ENCODE data around the gene SLCO1A2. TPM values are rescaled to one million over a fixed set of nuclear protein-coding genes. Genes with fewer than 3 reads are reported as not detected.

The SLCO1A2 gene
- total and polyA plus RNA-seq, 12 donors, result 0.06 TPM; not detected in 11

- no peaks in the 10 kb centered on the region for H3K36me3 ChIP-seq (replicated peaks in 1 of 2)
- WGBS, 4 donors, result 55 to 100% (median 88%) methylated on average over 1 of the region's 1 CpG
- H3K4me3 ChIP-seq, result no peak overlapping the region
- H3K27ac ChIP-seq, result no peak overlapping the region
- H3K4me1 ChIP-seq (replicated peaks in 1 of 2), result no peaks in the 10 kb centered on the region
- intact Hi-C loops (cut with DNase I), result no loop called here
- no peaks in the 10 kb centered on the region for H3K27me3 ChIP-seq
- H3K9me3 ChIP-seq (replicated peaks in 1 of 3), result peaks cover 0 to 11% (median 0%) of the 10 kb centered on the region in 3 donors
- DNase-seq, result no peak
- TF ChIP-seq POLR2A (IDR thresholded peaks at IDR 0.05) (no peak), CTCF (IDR thresholded peaks at IDR 0.05) (no peak)
These were observed 29.1 kb downstream of the SLCO1A2 start for GRCh38 chr12:21305661-21306060.

- intact Hi-C loops (cut with DNase I), result no loop called here
- Histone ChIP-seq H3K4me3 (no peak overlapping the region), H3K27ac (no peak overlapping the region), H3K9me3 (replicated peaks in 1 of 3) (no peaks in the 10 kb centered on the region), H3K27me3 (no peaks in the 10 kb centered on the region), H3K4me1 (replicated peaks in 1 of 2) (no peaks in the 10 kb centered on the region), H3K36me3 (replicated peaks in 1 of 2) (no peaks in the 10 kb centered on the region)
- TF ChIP-seq CTCF (IDR thresholded peaks at IDR 0.05), result no peak
- TF ChIP-seq POLR2A (IDR thresholded peaks at IDR 0.05), result no peak
- WGBS, 4 donors, result 88 to 97% (median 92%) methylated on average over 1 of the region's 1 CpG
- no peak for DNase-seq
These were observed 34.1 kb downstream of the SLCO1A2 start for GRCh38 chr12:21300632-21301031.

GRCh38 chr12:21296751-21297406, 37.8 kb downstream of the SLCO1A2 start:
- no peaks in the 10 kb centered on the region for H3K27me3 ChIP-seq
- intact Hi-C loops (cut with DNase I), result no loop called here
- DNase-seq, result peak in 1 of 7 donors; percentile 21
- 60 to 69% (median 67%) methylated on average over 4 of the region's 4 CpGs for WGBS, 4 donors
- peak; percentile 38 to 70 (median 44) for TF ChIP-seq CTCF (IDR thresholded peaks at IDR 0.05)
- TF ChIP-seq POLR2A (IDR thresholded peaks at IDR 0.05), result no peak
- H3K4me1 ChIP-seq (replicated peaks in 1 of 2), result no peaks in the 10 kb centered on the region
- no peaks in the 10 kb centered on the region for H3K36me3 ChIP-seq (replicated peaks in 1 of 2)
- no peak overlapping the region for H3K27ac ChIP-seq
- no peak overlapping the region for H3K4me3 ChIP-seq
- no peaks in the 10 kb centered on the region for H3K9me3 ChIP-seq (replicated peaks in 1 of 3)

- Histone ChIP-seq H3K27me3 (no peaks in the 10 kb centered on the region), H3K4me1 (replicated peaks in 1 of 2) (no peaks in the 10 kb centered on the region), H3K27ac (no peak overlapping the region), H3K4me3 (no peak overlapping the region), H3K9me3 (replicated peaks in 1 of 3) (no peaks in the 10 kb centered on the region), H3K36me3 (replicated peaks in 1 of 2) (no peaks in the 10 kb centered on the region)
- intact Hi-C loops (cut with DNase I), result no loop called here
- no peak for DNase-seq
- no peak for TF ChIP-seq CTCF (IDR thresholded peaks at IDR 0.05)
- TF ChIP-seq POLR2A (IDR thresholded peaks at IDR 0.05), result no peak
- WGBS, 4 donors, result 81 to 100% (median 87%) methylated on average over 1 of the region's 1 CpG
These were observed 38.4 kb downstream of the SLCO1A2 start for GRCh38 chr12:21296348-21296747.

All from adrenal gland (tissue), 12 donors.